Measurements from ENCODE around the gene AHNAK.

Gene AHNAK

GRCh38 chr11:62556108-62556874 is 9.7 kb upstream of the AHNAK start (continued):
- TF ChIP-seq ZNF623 (tag by site-specific recombination; IDR thresholded peaks at IDR 0.05) (no peak), SP2 (tag by site-specific recombination; IDR thresholded peaks at IDR 0.05) (peak; percentile 56), GFI1B (tag by site-specific recombination; IDR thresholded peaks at IDR 0.05) (no peak), ZNF692 (tag by site-specific recombination; IDR thresholded peaks at IDR 0.05) (peak; percentile 47; the same call in 1 of the 2 replicates), WT1 (tag by site-specific recombination; IDR thresholded peaks at IDR 0.05) (peak; percentile 3; the same call in 1 of the 2 replicates), ZBTB48 (tag by site-specific recombination; IDR thresholded peaks at IDR 0.05) (peak; percentile 84), ZNF394 (tag by site-specific recombination; IDR thresholded peaks at IDR 0.05; ENCODE audit: borderline replicate concordance) (peak; percentile 23; the same call in 1 of the 2 replicates), ZNF184 (tag by site-specific recombination; IDR thresholded peaks at IDR 0.05) (no peak), ZNF341 (tag by site-specific recombination; IDR thresholded peaks at IDR 0.05; ENCODE audit: low read depth) (peak; percentile 71), IKZF3 (tag by site-specific recombination; IDR thresholded peaks at IDR 0.05) (peak; percentile 93), PBX3 (CRISPR knock-in tag; IDR thresholded peaks at IDR 0.05) (no peak), PRDM6 (tag by site-specific recombination; IDR thresholded peaks at IDR 0.05) (no peak), PATZ1 (tag by site-specific recombination; IDR thresholded peaks at IDR 0.05) (peak; percentile 93), GLIS2 (tag by site-specific recombination; IDR thresholded peaks at IDR 0.05) (peak; percentile 88), ZSCAN18 (tag by site-specific recombination; IDR thresholded peaks at IDR 0.05) (no peak), ZNF629 (tag by site-specific recombination; IDR thresholded peaks at IDR 0.05) (peak; percentile 47; the same call in 1 of the 2 replicates), KLF17 (tag by site-specific recombination; IDR thresholded peaks at IDR 0.05) (peak; percentile 58; the same call in 1 of the 2 replicates)

All from HEK293 (cell line).